Ureter (tissue), 1 donor: ENCODE results near the gene FEN1. TPM values are rescaled to one million over a fixed set of nuclear protein-coding genes. Genes with fewer than 3 reads are reported as not detected.
A peak's percentile ranks its signal among the peaks of the same experiment; 100 is the strongest.

Experiments
- DNase-seq: peaks from one replicate; pipeline ENCODE4 v3.0.0-alpha.2; 2020; ENCODE audit warnings: low spot score
- total RNA-seq: library from RNA; stranded (reverse); gene quantifications from one replicate; pipeline ENCODE4 v1.2.4, GENCODE V29; 2023
- donor health status: DM: yes; HTN: yes; CAD: no.

Gene FEN1
- total RNA-seq, 1 donor from 2014 or later, result 10.4 TPM

GRCh38 chr11:61775606-61776554, 16.8 kb upstream of the FEN1 start:
- DNase-seq, result no peak

- DNase-seq, result no peak
Observed at GRCh38 chr11:61776561-61777075, 16.1 kb upstream of the FEN1 start.

- no peak for DNase-seq
Observed at GRCh38 chr11:61777234-61778090, 15.2 kb upstream of the FEN1 start.

DNA sequence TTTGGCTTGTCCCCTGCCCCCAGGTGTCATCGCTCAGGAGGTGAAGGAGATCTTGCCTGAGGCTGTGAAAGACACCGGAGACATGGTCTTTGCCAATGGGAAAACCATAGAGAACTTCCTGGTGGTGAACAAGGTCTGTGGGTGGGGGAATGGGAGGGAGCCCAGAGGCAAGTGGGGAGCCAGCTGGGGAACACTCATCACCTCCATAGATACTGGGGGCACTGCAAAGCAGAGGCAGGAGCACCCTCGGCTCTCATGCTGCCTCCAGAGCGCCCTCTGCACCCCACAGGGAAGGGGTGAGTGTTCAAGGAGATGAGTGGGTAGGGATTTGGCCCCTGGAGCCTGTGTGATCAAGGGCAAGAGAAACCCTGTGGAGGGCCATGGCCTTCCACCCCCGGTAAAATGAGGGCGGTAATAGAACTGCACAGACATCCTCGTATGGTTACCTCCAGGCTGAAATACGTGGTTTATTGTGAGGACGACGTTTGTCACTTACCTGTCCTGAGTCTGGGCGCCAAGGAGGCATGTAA, 14.3 kb upstream of the FEN1 start:
- DNase-seq, result no peak

- no peak for DNase-seq
Observed at GRCh38 chr11:61778920-61779650, 13.6 kb upstream of the FEN1 start.

- no peak for DNase-seq
Observed at GRCh38 chr11:61779666-61780525, 12.8 kb upstream of the FEN1 start.

DNA sequence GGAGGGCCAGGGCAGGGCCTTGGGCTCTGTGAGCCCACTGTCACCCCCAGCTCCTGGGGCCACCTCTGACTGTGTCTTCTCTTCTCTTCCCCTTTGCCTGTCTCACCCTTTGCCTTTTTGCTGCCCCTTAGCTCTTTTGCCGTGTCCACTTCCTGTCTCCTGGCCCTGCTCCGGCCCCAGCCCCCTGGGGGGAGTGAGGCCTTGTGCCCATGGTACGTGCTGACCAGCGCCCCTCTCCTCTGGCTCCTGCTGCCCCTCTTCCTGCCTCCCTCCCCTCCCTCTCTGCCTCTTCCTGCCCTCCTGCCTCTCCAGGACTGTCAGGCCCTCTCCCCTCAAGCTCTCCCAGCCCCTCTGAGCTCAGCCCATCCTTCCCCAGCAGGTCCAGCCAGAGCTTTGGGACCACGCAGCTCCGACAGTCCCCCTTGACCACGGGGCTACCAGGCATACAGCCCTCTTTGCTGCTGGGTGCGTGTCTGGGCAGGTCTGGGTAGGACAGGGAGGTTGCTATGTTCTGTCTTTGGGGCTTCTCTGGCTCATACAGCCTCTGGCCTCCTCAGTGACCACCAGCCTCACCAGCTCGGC, 12.0 kb upstream of the FEN1 start:
- DNase-seq, result no peak

DNA sequence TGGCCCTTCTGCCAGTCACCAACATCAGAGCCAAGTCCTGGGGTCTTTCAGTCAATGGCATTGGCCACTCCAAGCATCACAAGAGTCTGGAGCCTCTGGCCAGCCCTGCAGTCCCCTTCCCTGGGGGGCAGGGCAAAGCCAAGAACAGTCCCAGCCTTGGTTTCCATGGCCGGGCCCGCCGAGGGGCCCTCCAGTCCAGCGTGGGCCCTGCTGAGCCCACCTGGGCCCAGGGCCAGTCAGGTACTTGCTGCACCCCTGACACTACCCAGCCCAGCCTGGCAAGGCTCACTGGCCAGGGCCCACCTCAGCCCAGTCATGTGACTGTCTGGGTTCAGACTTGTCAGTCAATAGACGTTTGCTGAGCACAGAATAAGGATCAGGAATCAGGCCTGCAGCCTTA, 11.1 kb upstream of the FEN1 start:
- no peak for DNase-seq

- DNase-seq, result no peak
Observed at GRCh38 chr11:61782299-61782698, 10.4 kb upstream of the FEN1 start.

- no peak for DNase-seq
Observed at GRCh38 chr11:61782841-61783240, 9.9 kb upstream of the FEN1 start.

- no peak for DNase-seq
Observed at GRCh38 chr11:61783717-61784505, 8.8 kb upstream of the FEN1 start.

DNA sequence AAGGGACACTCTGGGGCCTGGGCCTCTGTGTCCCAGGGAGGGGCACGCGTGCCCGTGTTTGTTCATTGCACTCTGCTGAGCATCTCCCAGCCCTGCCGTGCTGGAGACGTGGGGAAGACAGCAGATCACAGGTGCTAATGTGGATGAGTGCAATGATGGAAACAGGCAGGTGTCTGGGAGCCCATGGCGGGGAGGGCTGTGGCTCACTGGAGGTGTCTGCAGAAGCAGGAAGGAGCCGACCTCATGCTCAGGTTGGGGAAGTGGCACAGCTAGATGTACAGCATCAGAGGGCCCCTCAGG, 8.3 kb upstream of the FEN1 start:
- no peak for DNase-seq

GRCh38 chr11:61785837-61786402, 6.8 kb upstream of the FEN1 start:
- no peak for DNase-seq

DNA sequence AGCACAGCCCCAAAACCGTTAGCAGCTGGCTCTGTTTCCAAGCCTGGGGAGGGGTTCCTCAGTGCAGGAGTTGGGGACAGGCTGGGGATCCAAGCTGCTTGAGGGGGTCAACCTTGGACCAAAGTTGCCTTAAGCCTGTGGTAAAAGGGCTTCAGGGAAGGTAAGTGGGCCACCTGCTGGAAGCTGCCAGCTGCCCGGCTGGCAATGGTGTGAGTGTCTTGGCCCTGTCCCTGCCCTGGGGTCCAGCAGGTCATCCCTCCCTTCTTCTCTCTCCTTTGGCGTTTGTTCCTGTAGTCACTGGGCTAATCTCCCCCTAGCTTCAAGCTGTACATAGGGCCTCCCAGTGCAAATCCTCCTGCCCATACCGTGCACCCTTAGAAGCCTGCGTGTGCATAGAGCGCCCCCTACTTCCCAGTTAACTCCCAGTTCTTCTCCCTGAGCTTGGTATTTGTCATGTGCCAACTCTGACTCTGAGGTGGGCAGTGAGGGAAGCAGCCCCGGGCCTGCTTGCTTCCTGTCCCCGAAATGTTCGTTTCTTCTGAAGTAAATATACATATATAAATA, 4.7 kb upstream of the FEN1 start:
- DNase-seq, result no peak

- DNase-seq, result peak; percentile 67
Observed at GRCh38 chr11:61791737-61792309, 888 bp upstream of the FEN1 start.

DNA sequence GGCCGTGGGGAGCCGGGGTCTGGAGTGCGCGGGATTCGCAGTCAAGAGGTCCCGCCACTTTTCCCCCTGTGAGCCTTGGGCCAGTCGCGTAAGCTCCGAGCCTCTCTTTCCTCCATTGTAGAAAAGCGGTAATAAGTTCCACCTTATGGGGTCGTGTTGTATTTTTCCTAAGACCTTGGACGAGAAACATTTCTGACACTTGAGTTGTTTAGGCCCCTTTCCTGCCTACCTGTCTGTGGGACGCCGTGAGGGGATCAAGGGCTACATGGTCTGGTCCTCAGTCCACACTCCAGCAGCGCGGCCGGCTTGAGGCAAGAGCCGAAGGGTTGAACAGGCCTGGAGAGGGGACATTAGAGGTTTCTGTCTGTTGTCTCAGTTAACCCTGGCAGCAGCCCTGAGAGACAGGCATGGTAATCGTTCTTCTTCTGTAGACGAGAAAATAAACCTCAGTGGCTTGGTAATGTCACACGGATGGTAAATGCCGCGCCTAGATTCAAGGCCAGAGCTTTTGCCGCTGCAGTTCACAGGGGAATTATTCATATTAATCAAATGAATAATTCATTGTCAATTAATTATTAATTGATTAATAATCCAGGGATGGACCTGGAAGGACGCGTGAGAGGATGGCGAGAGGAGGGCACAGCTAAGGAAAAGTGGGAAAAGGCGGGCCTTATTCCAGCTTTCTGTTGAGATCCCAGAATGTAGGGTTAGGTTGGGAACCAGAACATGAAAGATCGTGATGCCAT, 545 bp downstream of the FEN1 start:
- no peak for DNase-seq

DNA sequence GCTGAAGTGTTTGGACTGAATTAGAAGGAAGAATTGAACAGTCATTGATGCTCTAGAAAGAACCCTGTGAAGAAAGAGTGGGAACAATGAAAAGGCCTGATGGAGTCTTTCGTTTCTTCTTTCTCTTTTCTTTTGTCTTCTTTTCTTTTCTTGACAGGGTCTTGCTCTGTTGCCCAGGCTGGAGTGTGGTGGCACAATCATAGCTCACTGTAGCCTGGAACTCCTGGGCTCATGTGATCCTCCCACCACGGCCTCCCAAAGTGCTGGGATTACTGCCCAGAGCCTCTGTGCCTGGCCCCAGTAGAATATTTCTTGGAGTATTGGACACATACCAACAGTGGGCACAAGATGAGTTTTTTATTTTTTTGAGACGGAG, 1.1 kb downstream of the FEN1 start:
- no peak for DNase-seq

GRCh38 chr11:61794579-61794978, 1.9 kb downstream of the FEN1 start:
- no peak for DNase-seq
